Measurements from ENCODE around the gene LRP1.

LRP1 gene

DNA sequence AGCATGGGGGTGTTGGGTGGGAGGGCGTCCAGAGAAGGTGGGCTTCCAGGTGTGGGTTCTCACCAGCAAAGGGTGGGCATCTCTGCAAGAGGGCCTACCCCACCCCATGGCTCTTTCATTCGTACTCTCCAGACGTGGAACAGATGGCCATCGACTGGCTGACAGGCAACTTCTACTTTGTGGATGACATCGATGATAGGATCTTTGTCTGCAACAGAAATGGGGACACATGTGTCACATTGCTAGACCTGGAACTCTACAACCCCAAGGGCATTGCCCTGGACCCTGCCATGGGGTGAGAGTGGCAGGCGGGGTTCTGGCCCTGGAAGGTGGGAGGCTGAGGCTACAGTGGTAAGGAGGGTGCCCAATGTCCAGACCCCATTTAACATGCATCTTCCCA is 25.8 kb downstream of the LRP1 start:
- Histone ChIP-seq H3K4me1 (ENCODE audit: control insufficient read depth, insufficient read depth, low read length) (peaks cover 46% of the 10 kb centered on the region), H3K4me2 (ENCODE audit: low read length) (no peak overlapping the region), H3K9ac (ENCODE audit: low read depth, low read length) (no peak overlapping the region), H3K4me3 (ENCODE audit: low read length) (no peak overlapping the region), H3K27me3 (ENCODE audit: control insufficient read depth, insufficient read depth, low read length) (no peaks in the 10 kb centered on the region), H3K9me3 (replicated peaks; ENCODE audit: low read length) (no peaks in the 10 kb centered on the region), H3K36me3 (ENCODE audit: insufficient read depth, low read length) (peaks cover 93% of the 10 kb centered on the region)

DNA sequence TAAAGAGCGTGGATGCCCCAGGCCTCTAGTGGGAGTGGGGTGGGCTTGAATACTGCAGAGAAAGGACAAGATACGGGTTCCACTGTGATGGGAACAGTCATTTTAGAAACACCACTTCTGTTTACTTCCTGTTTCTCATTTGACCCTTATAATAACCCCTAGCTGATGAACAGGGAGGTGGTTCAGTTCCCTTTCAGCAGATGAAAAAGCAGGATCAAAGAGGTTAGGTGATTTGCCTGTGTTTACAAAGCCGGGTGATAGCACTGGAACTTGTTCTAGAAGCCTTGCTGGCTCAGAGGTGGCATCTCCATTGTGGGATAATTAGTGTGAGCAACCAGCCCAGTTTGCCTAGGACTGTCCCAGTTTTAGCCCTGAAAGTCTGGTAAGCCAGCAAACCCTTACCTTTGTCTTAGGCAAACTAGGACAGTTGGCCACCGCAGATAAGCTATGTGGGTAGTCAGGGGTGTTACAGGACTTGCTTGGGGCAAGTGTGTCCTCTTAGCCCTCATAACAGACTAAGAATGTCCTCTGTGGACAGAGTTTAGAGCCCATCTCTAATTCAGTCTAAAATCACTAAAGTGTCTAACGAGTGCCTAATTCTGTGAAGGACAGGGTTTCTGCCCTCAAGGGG is 26.6 kb downstream of the LRP1 start:
- Histone ChIP-seq H3K9ac (ENCODE audit: low read depth, low read length) (no peak overlapping the region), H3K4me2 (ENCODE audit: low read length) (no peak overlapping the region), H3K4me1 (ENCODE audit: control insufficient read depth, insufficient read depth, low read length) (peaks cover 38% of the 10 kb centered on the region), H3K27me3 (ENCODE audit: control insufficient read depth, insufficient read depth, low read length) (no peaks in the 10 kb centered on the region), H3K4me3 (ENCODE audit: low read length) (no peak overlapping the region), H3K36me3 (ENCODE audit: insufficient read depth, low read length) (peaks cover 95% of the 10 kb centered on the region), H3K9me3 (replicated peaks; ENCODE audit: low read length) (no peaks in the 10 kb centered on the region)

DNA sequence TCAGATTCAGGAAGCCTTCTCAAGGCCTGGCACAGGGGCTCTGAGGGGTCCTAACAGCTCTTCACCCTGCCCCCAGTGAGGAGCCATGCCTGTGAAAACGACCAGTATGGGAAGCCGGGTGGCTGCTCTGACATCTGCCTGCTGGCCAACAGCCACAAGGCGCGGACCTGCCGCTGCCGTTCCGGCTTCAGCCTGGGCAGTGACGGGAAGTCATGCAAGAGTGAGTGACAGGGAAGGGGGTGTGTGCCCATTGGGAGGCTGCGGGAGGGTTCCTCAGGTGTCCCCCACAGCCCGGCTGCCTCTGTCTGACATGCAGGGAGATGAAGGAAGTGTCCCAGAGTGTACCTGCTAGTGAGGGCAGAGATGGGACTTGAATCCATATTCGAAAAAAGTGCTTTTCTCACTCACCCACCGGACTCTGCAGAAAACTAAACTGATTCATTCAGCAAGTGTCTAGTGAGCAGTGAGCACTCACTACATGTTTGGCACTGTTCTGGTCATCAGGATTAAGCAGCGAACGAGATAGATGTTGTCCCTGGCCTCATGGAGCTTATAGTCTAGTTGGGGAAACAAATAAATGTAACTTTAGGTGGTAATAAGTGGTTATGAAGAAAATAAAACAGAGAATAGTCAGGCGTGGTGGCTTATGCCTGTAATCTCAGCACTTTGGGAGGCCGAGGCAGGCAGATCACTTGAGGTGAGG is 28.6 kb downstream of the LRP1 start:
- Histone ChIP-seq H3K4me3 (ENCODE audit: low read length) (no peak overlapping the region), H3K36me3 (ENCODE audit: insufficient read depth, low read length) (peaks cover 97% of the 10 kb centered on the region), H3K9ac (ENCODE audit: low read depth, low read length) (no peak overlapping the region), H3K27me3 (ENCODE audit: control insufficient read depth, insufficient read depth, low read length) (no peaks in the 10 kb centered on the region), H3K4me1 (ENCODE audit: control insufficient read depth, insufficient read depth, low read length) (peaks cover 28% of the 10 kb centered on the region), H3K4me2 (ENCODE audit: low read length) (no peak overlapping the region), H3K9me3 (replicated peaks; ENCODE audit: low read length) (no peaks in the 10 kb centered on the region)

GRCh38 chr12:57157588-57158173 is 29.4 kb downstream of the LRP1 start:
- H3K4me1 ChIP-seq (ENCODE audit: control insufficient read depth, insufficient read depth, low read length): peaks cover 20% of the 10 kb centered on the region
- H3K4me2 ChIP-seq (ENCODE audit: low read length): no peak overlapping the region
- no peaks in the 10 kb centered on the region for H3K9me3 ChIP-seq (replicated peaks; ENCODE audit: low read length)
- no peaks in the 10 kb centered on the region for H3K27me3 ChIP-seq (ENCODE audit: control insufficient read depth, insufficient read depth, low read length)
- H3K4me3 ChIP-seq (ENCODE audit: low read length): no peak overlapping the region
- no peak overlapping the region for H3K9ac ChIP-seq (ENCODE audit: low read depth, low read length)
- H3K36me3 ChIP-seq (ENCODE audit: insufficient read depth, low read length): peaks cover 100% of the 10 kb centered on the region

DNA sequence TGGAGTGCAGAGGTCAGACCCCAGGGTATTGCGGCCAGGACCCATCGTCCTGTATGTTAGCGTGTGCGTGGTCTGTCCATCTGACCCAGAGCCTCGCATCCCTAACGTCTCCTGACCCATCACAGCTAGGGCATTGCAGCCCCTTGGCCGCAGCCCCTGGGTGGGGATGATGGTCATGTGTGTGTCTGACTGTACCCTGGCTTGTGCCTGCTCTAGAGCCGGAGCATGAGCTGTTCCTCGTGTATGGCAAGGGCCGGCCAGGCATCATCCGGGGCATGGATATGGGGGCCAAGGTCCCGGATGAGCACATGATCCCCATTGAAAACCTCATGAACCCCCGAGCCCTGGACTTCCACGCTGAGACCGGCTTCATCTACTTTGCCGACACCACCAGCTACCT is 29.9 kb downstream of the LRP1 start:
- H3K36me3 ChIP-seq (ENCODE audit: insufficient read depth, low read length): peaks cover 100% of the 10 kb centered on the region

DNA sequence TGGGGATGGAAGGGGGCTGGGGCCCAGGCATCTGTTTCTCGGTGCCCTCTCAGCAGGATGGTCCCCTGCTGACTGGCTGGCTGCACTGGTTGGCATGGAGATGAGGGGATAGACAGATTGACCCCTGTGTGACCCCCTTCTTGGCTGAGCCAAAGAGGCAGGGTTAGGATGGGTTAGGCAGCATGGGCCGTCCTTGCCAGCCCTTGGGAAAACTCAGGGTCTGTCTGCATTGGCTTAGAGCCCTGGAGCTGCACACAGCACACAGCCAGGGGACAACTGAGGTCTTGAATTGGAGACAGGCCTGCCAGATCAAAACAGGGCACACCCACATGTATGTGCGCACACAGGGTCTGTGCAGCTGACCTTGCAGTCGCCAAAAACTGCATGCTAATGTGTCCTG is 30.4 kb downstream of the LRP1 start:
- Histone ChIP-seq H3K36me3 (ENCODE audit: insufficient read depth, low read length) (peaks cover 98% of the 10 kb centered on the region), H3K9ac (ENCODE audit: low read depth, low read length) (no peak overlapping the region)

More for the DNA sequence above, 29.9 kb downstream of the LRP1 start:
- Histone ChIP-seq H3K9ac (ENCODE audit: low read depth, low read length) (no peak overlapping the region), H3K4me1 (ENCODE audit: control insufficient read depth, insufficient read depth, low read length) (peaks cover 15% of the 10 kb centered on the region), H3K9me3 (replicated peaks; ENCODE audit: low read length) (no peaks in the 10 kb centered on the region), H3K4me2 (ENCODE audit: low read length) (no peak overlapping the region), H3K27me3 (ENCODE audit: control insufficient read depth, insufficient read depth, low read length) (no peaks in the 10 kb centered on the region), H3K4me3 (ENCODE audit: low read length) (no peak overlapping the region)

GRCh38 chr12:57159311-57159710 is 31.0 kb downstream of the LRP1 start:
- Histone ChIP-seq H3K27me3 (ENCODE audit: control insufficient read depth, insufficient read depth, low read length) (no peaks in the 10 kb centered on the region), H3K9me3 (replicated peaks; ENCODE audit: low read length) (no peaks in the 10 kb centered on the region), H3K36me3 (ENCODE audit: insufficient read depth, low read length) (peaks cover 98% of the 10 kb centered on the region), H3K4me2 (ENCODE audit: low read length) (no peak overlapping the region), H3K9ac (ENCODE audit: low read depth, low read length) (no peak overlapping the region), H3K4me3 (ENCODE audit: low read length) (no peak overlapping the region), H3K4me1 (ENCODE audit: control insufficient read depth, insufficient read depth, low read length) (peaks cover 9% of the 10 kb centered on the region)

More for the DNA sequence above, 30.4 kb downstream of the LRP1 start:
- Histone ChIP-seq H3K4me3 (ENCODE audit: low read length) (no peak overlapping the region), H3K27me3 (ENCODE audit: control insufficient read depth, insufficient read depth, low read length) (no peaks in the 10 kb centered on the region), H3K4me2 (ENCODE audit: low read length) (no peak overlapping the region), H3K9me3 (replicated peaks; ENCODE audit: low read length) (no peaks in the 10 kb centered on the region), H3K4me1 (ENCODE audit: control insufficient read depth, insufficient read depth, low read length) (peaks cover 10% of the 10 kb centered on the region)

DNA sequence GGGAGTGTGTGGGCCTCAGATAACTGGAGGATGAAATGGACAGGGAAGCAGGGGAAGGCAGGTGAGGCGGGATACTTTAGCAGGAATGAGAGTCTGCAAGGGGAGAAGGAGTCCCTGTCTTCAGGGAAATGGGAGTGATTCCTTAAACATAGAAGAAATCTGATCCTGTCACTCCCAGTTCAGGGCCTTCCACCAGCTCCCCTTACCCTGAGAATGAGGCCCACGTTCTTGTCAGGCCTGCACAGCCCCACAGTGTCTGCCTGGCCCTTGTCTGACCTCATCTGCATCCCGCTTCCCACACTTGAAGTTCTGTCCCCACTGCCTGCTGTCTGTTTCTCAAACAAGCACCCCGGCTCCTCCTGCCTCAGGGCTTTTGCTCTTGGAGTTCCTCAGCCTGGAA is 31.8 kb downstream of the LRP1 start:
- Histone ChIP-seq H3K9me3 (replicated peaks; ENCODE audit: low read length) (no peaks in the 10 kb centered on the region), H3K4me2 (ENCODE audit: low read length) (no peak overlapping the region), H3K4me3 (ENCODE audit: low read length) (no peak overlapping the region), H3K4me1 (ENCODE audit: control insufficient read depth, insufficient read depth, low read length) (peaks cover 17% of the 10 kb centered on the region), H3K36me3 (ENCODE audit: insufficient read depth, low read length) (peaks cover 98% of the 10 kb centered on the region), H3K9ac (ENCODE audit: low read depth, low read length) (no peak overlapping the region), H3K27me3 (ENCODE audit: control insufficient read depth, insufficient read depth, low read length) (no peaks in the 10 kb centered on the region)

- peaks cover 24% of the 10 kb centered on the region for H3K4me1 ChIP-seq (ENCODE audit: control insufficient read depth, insufficient read depth, low read length)
- H3K36me3 ChIP-seq (ENCODE audit: insufficient read depth, low read length): peaks cover 98% of the 10 kb centered on the region
- H3K9ac ChIP-seq (ENCODE audit: low read depth, low read length): no peak overlapping the region
- H3K27me3 ChIP-seq (ENCODE audit: control insufficient read depth, insufficient read depth, low read length): no peaks in the 10 kb centered on the region
- H3K4me3 ChIP-seq (ENCODE audit: low read length): no peak overlapping the region
- H3K4me2 ChIP-seq (ENCODE audit: low read length): no peak overlapping the region
- no peaks in the 10 kb centered on the region for H3K9me3 ChIP-seq (replicated peaks; ENCODE audit: low read length)
Measured at GRCh38 chr12:57160741-57161140, 32.5 kb downstream of the LRP1 start.

- H3K9me3 ChIP-seq (replicated peaks; ENCODE audit: low read length): no peaks in the 10 kb centered on the region
- H3K4me1 ChIP-seq (ENCODE audit: control insufficient read depth, insufficient read depth, low read length): peaks cover 31% of the 10 kb centered on the region
- no peak overlapping the region for H3K4me3 ChIP-seq (ENCODE audit: low read length)
- H3K36me3 ChIP-seq (ENCODE audit: insufficient read depth, low read length): peaks cover 98% of the 10 kb centered on the region
- H3K9ac ChIP-seq (ENCODE audit: low read depth, low read length): no peak overlapping the region
- H3K4me2 ChIP-seq (ENCODE audit: low read length): no peak overlapping the region
- H3K27me3 ChIP-seq (ENCODE audit: control insufficient read depth, insufficient read depth, low read length): no peaks in the 10 kb centered on the region
Measured at GRCh38 chr12:57161491-57161890, 33.2 kb downstream of the LRP1 start.

- Histone ChIP-seq H3K4me1 (ENCODE audit: control insufficient read depth, insufficient read depth, low read length) (peaks cover 40% of the 10 kb centered on the region), H3K4me2 (ENCODE audit: low read length) (no peak overlapping the region), H3K4me3 (ENCODE audit: low read length) (no peak overlapping the region), H3K36me3 (ENCODE audit: insufficient read depth, low read length) (peaks cover 98% of the 10 kb centered on the region), H3K9me3 (replicated peaks; ENCODE audit: low read length) (no peaks in the 10 kb centered on the region), H3K27me3 (ENCODE audit: control insufficient read depth, insufficient read depth, low read length) (no peaks in the 10 kb centered on the region), H3K9ac (ENCODE audit: low read depth, low read length) (no peak overlapping the region)
Measured at GRCh38 chr12:57162553-57163125, 34.4 kb downstream of the LRP1 start.

Measured in skeletal muscle satellite cell (primary cell).